ENCODE measurements around the gene BRD7. TPM values are rescaled to one million over a fixed set of nuclear protein-coding genes. Genes with fewer than 3 reads are reported as not detected.

Gene BRD7
- total RNA-seq, 1 experiment from 2014 or later: 76.6 TPM

DNA sequence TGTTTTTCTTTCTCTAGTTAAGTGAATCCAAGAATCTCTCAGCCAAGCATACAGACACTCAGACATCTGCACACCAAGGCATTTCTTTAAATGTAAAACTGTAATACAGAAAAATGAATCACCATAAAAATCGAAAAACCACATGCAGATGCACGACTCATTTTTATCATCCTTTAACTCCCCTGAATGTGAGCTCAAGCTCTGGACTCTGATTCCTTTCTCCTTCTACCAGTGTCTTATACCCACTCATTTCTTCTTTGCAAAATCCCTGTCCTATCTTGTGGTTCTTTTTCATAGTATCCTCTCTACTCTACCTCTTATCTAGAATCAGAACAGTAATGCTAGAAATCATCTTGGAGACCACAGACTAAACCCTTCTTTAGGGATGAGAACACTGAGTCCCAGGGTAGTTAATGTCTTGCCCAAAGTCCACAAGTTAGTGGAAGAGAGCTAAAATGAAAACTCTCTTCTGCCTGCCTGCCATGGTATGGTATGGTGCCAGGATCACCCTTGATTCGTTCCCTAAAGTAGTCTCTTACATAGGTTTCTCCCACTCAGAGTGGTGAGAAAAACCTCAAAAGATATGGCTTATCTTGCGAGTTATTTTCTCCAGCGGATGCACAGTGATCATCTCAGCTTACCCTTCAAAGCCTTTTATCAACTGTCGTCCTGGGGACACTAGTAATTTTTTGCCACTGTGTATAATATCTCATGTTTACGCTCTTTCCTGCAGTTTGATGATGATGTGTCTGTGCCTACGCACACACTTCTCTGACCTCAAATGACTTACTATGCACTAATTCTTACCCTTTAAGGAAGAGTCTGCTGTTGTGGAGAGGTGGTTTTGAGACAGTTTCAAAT is 30.2 kb downstream of the BRD7 start:
- no TSS peak for BruUV-seq (replicated peaks)
- CTCF ChIA-PET: no interaction called here
- TF ChIP-seq, protein P1, sequence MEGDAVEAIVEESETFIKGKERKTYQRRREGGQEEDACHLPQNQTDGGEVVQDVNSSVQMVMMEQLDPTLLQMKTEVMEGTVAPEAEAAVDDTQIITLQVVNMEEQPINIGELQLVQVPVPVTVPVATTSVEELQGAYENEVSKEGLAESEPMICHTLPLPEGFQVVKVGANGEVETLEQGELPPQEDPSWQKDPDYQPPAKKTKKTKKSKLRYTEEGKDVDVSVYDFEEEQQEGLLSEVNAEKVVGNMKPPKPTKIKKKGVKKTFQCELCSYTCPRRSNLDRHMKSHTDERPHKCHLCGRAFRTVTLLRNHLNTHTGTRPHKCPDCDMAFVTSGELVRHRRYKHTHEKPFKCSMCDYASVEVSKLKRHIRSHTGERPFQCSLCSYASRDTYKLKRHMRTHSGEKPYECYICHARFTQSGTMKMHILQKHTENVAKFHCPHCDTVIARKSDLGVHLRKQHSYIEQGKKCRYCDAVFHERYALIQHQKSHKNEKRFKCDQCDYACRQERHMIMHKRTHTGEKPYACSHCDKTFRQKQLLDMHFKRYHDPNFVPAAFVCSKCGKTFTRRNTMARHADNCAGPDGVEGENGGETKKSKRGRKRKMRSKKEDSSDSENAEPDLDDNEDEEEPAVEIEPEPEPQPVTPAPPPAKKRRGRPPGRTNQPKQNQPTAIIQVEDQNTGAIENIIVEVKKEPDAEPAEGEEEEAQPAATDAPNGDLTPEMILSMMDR (conservative IDR thresholded peaks at IDR 0.05): no peak
- no peak for TF ChIP-seq EZH2 (IDR thresholded peaks at IDR 0.05; ENCODE audit: low read depth)
- Histone ChIP-seq H3K36me3 (ENCODE audit: low read depth) (peaks cover 45% of the 10 kb centered on the region), H3K9me3 (ENCODE audit: insufficient read depth, low read depth) (no peaks in the 10 kb centered on the region), H3K4me2 (no peak overlapping the region), H2AFZ (no peak overlapping the region), H4K20me1 (ENCODE audit: insufficient read depth) (peaks cover 4% of the 10 kb centered on the region; the same call in 1 of the 2 replicates), H3F3A (ENCODE audit: insufficient read depth, low read depth) (no peaks in the 10 kb centered on the region), H3K27ac (no peak overlapping the region), H3K9me2 (ENCODE audit: insufficient read depth) (no peaks in the 10 kb centered on the region), H3K27me3 (ENCODE audit: insufficient read depth, low read depth) (no peaks in the 10 kb centered on the region), H3K79me2 (ENCODE audit: low read depth) (no peaks in the 10 kb centered on the region), H3K4me1 (replicated peaks; ENCODE audit: insufficient read depth) (no peaks in the 10 kb centered on the region), H3K4me3 (no peak overlapping the region)
- no peak for DNase-seq
- POLR2A ChIA-PET (ENCODE audit: unreplicated experiment): no interaction called here
- intact Hi-C loops (cut with micrococcal nuclease; ENCODE audit: unreplicated experiment): no loop called here

DNA sequence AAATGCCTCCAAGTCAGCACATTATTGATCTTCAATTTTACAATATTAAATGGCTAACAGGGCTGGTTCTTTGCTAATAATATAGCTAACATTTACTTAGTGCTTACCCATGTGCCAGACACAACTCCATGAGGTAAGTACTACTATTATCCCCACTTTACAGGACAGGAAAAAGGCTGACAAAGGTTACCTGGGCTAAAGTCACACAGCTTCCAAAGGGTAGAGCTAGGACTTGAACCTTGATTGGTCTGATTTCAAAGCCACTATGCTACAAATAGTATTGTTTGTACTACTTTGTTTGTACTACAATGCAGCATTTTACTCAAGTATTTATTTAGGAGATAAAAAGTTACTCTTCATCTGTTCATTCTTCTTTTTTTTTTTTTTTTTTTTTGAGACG is 31.9 kb downstream of the BRD7 start:
- POLR2A ChIA-PET (ENCODE audit: unreplicated experiment): no interaction called here
- Histone ChIP-seq H4K20me1 (ENCODE audit: insufficient read depth) (peaks cover 4% of the 10 kb centered on the region; the same call in 1 of the 2 replicates), H3K4me2 (no peak overlapping the region), H3K4me1 (replicated peaks; ENCODE audit: insufficient read depth) (no peaks in the 10 kb centered on the region), H3K9me3 (ENCODE audit: insufficient read depth, low read depth) (no peaks in the 10 kb centered on the region), H2AFZ (no peak overlapping the region), H3K4me3 (no peak overlapping the region), H3K79me2 (ENCODE audit: low read depth) (no peaks in the 10 kb centered on the region), H3F3A (ENCODE audit: insufficient read depth, low read depth) (no peaks in the 10 kb centered on the region), H3K27me3 (ENCODE audit: insufficient read depth, low read depth) (no peaks in the 10 kb centered on the region), H3K36me3 (ENCODE audit: low read depth) (peaks cover 49% of the 10 kb centered on the region), H3K9me2 (ENCODE audit: insufficient read depth) (no peaks in the 10 kb centered on the region), H3K27ac (no peak overlapping the region)
- no peak for DNase-seq
- TF ChIP-seq EZH2 (IDR thresholded peaks at IDR 0.05; ENCODE audit: low read depth): no peak
- TF ChIP-seq, protein P1 (conservative IDR thresholded peaks at IDR 0.05): no peak
- CTCF ChIA-PET: interaction anchor here (0.7 kb wide), 1 partner anchor 19 kb away, joined by 7 read pairs; no protein-coding TSS in a partner anchor
- intact Hi-C loops (cut with micrococcal nuclease; ENCODE audit: unreplicated experiment): no loop called here
- no TSS peak for BruUV-seq (replicated peaks)

DNA sequence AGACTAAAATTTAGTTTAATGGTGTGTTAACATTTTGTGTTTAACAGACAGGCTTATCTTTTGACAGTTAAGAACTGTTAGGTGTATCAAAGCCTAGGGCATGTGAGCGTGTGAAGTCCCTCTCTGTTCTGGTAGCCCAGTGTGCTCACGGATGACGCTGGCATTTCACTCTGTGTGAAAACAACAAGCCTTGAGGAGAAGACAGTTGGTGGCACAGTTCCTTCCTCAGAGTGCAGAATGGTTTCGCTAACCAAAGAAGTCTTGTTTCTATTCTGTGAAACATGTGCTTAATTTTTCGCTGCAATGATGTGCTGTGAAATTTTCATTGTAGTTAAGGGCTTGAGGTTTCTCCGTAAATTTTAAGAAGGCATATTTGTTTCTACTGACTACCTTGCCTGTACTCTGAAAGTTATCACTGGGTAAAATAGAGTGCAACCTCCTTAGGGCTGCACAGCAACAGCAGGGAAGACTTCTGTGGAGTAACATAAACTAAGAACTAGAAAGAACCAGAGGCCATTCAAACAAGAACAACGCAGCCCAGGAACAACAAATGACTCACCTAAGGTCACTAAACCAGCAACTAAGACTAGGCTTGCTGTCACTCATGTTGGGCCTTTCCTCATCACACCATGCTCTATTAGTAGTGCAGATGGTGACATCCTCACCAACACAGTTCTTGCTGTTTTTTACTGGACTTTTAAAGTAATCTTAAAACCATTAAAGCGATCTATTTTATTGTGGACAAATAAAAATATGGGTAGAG is 33.4 kb downstream of the BRD7 start:
- H3K27ac ChIP-seq: no peak overlapping the region
- H3K36me3 ChIP-seq (ENCODE audit: low read depth): peaks cover 53% of the 10 kb centered on the region
- H3K9me3 ChIP-seq (ENCODE audit: insufficient read depth, low read depth): no peaks in the 10 kb centered on the region
- no peak overlapping the region for H3K4me2 ChIP-seq
- peaks cover 4% of the 10 kb centered on the region; the same call in 1 of the 2 replicates for H4K20me1 ChIP-seq (ENCODE audit: insufficient read depth)
- H2AFZ ChIP-seq: no peak overlapping the region
- intact Hi-C loops (cut with micrococcal nuclease; ENCODE audit: unreplicated experiment): no loop called here
- H3K4me1 ChIP-seq (replicated peaks; ENCODE audit: insufficient read depth): no peaks in the 10 kb centered on the region
- no peaks in the 10 kb centered on the region for H3K9me2 ChIP-seq (ENCODE audit: insufficient read depth)
- BruUV-seq (replicated peaks): no TSS peak
- no peak for DNase-seq
- H3K27me3 ChIP-seq (ENCODE audit: insufficient read depth, low read depth): no peaks in the 10 kb centered on the region
- CTCF ChIA-PET: no interaction called here
- H3F3A ChIP-seq (ENCODE audit: insufficient read depth, low read depth): no peaks in the 10 kb centered on the region
- H3K4me3 ChIP-seq: no peak overlapping the region
- TF ChIP-seq, protein P1 (conservative IDR thresholded peaks at IDR 0.05): no peak
- TF ChIP-seq EZH2 (IDR thresholded peaks at IDR 0.05; ENCODE audit: low read depth): no peak
- no peaks in the 10 kb centered on the region for H3K79me2 ChIP-seq (ENCODE audit: low read depth)
- POLR2A ChIA-PET (ENCODE audit: unreplicated experiment): no interaction called here

All from PC-9 (cell line).